Dedifferentiated amniotic fluid mesenchymal stem cell (primary cell): ENCODE results near the gene SLC35G6.

ENCODE experiments used
- DNase-seq: peaks from one replicate; pipeline ENCODE4 v3.0.0-alpha.2; 2016; ENCODE audit errors: extremely low spot score

SLC35G6 gene

DNA sequence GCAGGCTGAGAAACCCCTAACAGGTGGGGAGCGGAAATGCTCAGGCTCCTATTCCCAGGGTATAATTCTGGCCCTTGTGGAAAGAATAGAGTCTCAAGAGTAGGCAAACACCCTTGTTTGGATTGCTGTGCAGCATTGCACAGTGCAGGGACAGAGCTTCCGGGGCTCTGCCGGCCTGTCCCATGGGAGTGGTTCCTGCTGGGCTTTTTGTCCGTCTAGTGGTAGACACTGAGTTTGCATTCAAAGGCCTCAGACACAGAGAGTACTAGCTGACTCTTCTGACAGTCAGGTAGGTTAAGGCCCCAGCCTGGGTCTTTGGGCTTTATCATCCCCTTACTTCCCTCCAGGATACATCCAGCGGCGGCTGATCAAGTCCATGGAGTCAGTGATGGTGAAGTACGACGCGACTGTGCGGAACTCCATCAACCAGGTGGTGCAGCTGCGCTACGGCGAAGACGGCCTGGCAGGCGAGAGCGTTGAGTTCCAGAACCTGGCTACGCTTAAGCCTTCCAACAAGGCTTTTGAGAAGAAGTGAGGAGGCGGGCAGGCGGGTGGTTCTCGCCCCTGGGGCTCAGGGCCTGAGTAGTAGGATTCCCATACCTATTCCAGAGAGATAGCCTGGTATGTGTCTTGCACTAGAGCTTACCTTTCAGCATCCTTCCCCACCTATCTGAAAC, 21.1 kb downstream of the SLC35G6 start:
- no peak for DNase-seq

DNA sequence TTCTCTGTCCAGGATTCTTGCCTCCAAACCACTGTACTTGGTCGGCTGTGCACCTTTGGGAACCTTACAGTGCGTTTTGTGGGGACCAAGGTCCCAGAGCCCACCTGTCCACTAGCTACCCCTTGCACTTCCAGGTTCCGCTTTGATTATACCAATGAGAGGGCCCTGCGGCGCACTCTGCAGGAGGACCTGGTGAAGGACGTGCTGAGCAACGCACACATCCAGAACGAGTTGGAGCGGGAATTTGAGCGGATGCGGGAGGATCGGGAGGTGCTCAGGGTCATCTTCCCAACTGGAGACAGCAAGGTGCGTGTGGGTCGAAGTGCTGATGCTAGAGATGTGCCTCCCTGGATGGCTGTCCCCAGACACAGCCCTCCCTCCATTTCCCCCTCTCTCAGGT, 21.7 kb downstream of the SLC35G6 start:
- DNase-seq: no peak

DNA sequence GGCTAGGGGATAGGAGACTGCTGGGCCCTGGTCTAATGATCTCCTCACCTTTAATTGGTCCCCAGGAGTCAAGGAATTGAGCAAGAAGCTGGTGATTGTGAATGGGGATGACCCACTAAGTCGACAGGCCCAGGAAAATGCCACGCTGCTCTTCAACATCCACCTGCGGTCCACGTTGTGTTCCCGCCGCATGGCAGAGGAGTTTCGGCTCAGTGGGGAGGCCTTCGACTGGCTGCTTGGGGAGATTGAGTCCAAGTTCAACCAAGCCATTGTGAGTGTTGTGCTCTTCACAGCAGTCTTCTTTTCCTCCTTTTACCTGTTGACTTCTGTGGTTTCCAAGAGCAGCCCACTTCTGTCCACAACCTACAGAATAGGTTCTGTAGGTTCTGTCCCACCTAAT, 22.3 kb downstream of the SLC35G6 start:
- DNase-seq: no peak

DNA sequence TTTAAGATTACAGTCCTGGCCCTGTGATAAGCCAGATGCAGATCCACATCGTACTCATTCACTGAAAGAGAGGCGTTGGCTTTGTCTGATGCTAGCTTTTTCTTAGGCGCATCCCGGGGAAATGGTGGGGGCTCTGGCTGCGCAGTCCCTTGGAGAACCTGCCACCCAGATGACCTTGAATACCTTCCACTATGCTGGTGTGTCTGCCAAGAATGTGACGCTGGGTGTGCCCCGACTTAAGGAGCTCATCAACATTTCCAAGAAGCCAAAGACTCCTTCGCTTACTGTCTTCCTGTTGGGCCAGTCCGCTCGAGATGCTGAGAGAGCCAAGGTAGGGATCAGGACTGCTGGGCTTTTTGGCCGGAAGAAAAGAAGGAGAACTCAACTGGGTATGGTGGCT, 26.9 kb downstream of the SLC35G6 start:
- no peak for DNase-seq

DNA sequence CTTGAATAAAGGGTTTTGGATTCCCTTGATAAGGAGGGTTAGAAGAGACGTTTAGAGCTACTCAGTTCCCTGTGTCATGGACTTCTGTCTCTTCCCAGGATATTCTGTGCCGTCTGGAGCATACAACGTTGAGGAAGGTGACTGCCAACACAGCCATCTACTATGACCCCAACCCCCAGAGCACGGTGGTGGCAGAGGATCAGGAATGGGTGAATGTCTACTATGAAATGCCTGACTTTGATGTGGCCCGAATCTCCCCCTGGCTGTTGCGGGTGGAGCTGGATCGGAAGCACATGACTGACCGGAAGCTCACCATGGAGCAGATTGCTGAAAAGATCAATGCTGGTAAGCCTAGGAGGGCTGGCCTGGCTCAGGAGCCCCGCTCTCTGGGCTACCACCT, 27.6 kb downstream of the SLC35G6 start:
- no peak for DNase-seq

DNA sequence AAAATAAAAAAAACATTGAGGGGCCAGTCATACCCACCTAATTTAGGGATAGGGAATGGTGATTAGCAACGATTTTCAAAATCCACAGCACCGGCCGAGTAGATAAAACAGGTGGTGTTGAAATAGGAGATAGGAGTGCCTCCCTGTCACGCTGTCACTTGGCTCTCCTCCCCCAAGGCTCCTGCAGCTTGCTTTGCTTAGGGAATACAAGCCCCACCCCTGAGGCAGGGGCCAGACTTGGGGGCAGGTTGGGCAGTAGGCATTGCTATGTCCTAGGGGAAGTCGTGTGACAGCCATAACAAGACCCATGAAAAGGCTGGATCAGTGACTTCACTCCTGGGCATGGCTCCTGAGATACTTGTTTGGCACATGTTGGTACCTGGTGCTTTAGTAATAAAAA, 28.7 kb downstream of the SLC35G6 start:
- DNase-seq: no peak

DNA sequence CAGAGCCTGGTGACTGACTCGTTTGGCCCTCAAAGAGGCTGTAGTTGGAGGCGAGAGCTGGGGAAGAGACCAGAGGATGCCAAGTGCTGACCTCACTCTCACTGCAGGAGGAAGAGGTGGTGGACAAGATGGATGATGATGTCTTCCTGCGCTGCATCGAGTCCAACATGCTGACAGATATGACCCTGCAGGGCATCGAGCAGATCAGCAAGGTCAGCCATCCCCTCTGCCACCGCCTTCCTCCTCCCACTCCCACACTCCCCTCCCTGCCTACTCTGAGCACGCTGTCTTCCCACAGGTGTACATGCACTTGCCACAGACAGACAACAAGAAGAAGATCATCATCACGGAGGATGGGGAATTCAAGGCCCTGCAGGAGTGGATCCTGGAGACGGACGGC, 29.9 kb downstream of the SLC35G6 start:
- DNase-seq: no peak

DNA sequence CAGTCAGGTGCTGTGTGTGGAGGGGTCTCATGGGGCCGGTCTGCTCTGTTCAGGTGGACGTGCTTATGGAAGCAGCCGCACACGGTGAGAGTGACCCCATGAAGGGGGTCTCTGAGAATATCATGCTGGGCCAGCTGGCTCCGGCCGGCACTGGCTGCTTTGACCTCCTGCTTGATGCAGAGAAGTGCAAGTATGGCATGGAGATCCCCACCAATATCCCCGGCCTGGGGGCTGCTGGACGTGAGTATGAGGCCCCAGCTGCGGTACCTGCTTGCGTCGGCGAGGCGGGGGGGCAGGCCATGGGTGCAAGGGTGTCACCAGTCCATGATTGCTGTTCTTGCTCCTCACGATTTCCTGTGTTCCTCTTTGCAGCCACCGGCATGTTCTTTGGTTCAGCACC, 30.9 kb downstream of the SLC35G6 start:
- DNase-seq: no peak

DNA sequence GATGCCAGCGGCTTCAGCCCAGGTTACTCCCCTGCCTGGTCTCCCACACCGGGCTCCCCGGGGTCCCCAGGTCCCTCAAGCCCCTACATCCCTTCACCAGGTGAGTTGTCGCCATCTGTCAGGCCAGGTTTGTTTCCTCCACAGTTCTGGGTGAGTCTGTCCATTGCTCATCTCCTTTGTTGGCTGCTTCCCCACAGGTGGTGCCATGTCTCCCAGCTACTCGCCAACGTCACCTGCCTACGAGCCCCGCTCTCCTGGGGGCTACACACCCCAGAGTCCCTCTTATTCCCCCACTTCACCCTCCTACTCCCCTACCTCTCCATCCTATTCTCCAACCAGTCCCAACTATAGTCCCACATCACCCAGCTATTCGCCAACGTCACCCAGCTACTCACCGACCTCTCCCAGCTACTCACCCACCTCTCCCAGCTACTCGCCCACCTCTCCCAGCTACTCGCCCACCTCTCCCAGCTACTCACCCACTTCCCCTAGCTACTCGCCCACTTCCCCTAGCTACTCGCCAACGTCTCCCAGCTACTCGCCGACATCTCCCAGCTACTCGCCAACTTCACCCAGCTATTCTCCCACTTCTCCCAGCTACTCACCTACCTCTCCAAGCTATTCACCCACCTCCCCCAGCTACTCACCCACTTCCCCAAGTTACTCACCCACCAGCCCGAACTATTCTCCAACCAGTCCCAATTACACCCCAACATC, 31.7 kb downstream of the SLC35G6 start:
- DNase-seq: no peak

DNA sequence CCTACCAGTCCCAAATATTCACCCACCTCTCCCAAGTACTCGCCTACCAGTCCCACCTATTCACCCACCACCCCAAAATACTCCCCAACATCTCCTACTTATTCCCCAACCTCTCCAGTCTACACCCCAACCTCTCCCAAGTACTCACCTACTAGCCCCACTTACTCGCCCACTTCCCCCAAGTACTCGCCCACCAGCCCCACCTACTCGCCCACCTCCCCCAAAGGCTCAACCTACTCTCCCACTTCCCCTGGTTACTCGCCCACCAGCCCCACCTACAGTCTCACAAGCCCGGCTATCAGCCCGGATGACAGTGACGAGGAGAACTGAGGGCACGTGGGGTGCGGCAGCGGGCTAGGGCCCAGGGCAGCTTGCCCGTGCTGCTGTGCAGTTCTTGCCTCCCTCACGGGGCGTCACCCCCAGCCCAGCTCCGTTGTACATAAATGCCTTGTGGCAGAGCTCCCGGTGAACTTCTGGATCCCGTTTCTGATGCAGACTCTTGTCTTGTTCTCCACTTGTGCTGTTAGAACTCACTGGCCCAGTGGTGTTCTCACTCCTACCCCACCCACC, 32.7 kb downstream of the SLC35G6 start:
- DNase-seq: no peak

DNA sequence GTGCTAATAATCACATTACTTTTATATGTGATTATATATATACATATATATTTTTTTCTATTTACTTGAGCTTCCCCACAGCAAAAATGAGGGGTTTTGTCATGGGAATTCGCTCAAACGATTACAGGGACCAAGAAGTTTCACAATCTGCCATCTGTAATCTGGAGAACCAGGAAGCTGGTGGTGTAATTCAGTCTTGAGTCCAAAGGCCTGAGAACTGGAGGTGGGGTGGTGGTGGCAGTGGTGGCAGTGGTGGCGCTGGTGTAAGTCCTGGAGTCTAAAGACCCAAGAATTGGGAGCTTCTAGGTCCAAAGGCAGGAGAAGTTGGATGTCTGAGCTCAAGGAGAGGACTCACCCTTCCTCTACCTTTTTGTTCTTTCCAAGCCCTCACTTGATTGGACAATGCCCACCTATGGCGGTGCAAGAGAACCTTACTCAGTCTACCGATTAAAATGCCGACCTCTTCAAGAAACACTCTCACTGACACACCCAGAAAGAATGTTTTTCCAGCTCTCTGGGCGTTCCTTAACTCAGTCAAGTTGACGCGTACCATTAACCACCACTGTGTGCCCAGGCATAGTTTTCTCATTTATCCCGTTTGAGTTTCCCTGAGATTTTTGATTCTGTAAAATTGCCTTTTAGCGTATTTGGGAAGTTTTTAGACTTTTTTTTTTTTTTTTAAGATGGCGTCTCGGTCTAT, 34.8 kb downstream of the SLC35G6 start:
- no peak for DNase-seq

DNA sequence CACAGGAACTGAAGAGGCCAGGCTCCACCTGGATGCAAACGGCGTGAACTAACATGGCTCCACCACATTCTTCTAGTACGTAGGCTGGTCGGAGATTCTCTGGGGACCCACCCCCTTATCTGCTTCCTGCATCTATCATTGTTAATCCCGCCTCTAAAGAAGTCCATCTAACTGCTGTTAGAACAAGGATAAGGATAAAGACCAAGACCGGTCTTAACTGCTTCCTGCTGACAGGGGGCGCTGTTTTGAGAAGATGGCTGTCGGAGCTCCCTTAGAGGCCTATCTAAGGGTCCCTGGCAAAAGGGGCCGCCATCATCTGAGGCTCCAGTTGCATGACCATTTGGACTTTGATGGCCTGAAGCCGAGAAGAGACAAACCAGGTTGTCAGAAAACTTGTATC, 41.8 kb downstream of the SLC35G6 start:
- DNase-seq: no peak

DNA sequence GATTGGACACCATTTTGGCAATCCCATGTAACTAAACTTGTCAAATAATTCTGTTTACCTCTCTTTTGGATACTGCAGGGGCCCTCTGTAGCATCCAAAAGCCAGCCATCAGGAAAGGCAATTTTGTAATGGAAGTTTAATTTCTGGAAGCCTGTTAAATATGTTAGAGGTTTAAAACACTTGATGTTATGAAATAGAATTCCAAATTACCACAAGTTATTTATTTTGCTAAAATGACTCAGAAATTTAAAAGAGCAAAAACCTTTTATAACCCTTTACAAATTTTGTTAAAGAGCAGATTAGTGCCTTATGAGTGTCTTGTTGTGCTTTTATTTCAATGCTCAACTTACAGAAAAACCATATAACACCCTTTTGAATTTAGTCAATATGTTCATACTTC, 47.6 kb downstream of the SLC35G6 start:
- no peak for DNase-seq

DNA sequence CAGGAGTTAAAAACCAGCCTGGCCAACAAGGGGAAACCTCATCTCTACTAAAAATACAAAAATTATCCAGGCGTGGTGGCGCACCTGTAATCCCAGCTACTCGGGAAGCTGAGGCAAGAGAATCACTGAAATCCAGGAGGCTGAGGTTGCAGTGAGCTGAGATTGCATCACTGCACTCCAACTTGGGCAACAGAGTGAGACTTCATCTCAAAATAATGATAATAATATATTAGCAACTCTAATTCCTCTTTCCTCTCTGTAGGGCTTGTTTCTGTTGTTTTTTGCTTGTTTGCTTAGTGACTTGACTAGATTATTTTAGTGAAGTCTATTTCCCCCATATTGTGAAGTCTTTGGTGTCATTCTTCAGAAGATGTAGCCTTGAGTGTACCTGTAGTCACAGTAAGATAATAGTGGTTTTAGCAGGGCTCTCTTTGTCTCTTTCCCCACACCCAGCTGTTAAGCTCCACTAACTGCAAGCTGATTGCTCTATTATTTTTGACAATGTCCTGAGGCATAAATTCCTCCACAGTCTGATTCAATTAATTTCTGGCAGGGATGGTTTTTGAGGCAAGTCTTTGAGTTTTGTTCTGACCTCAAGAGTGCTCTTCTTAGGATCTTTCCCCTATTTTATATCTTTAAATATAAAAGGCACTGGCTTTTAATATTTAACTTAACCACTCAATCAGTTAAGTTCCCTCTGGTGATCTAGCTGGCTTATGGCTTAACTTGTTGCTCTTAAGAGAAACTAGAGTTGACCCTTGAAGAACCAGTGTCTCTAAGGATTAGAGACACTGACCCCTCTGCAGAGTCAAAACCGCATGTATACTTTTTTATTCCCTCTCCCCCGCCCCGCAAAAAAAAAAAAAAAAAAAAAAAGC, 49.0 kb downstream of the SLC35G6 start:
- DNase-seq: no peak
